Measurements from ENCODE around the gene SFT2D3. TPM values are rescaled to one million over a fixed set of nuclear protein-coding genes. Genes with fewer than 3 reads are reported as not detected.

The SFT2D3 gene
- total RNA-seq, 2 donors from 2014 or later, result 6.0 to 7.5 TPM

DNA sequence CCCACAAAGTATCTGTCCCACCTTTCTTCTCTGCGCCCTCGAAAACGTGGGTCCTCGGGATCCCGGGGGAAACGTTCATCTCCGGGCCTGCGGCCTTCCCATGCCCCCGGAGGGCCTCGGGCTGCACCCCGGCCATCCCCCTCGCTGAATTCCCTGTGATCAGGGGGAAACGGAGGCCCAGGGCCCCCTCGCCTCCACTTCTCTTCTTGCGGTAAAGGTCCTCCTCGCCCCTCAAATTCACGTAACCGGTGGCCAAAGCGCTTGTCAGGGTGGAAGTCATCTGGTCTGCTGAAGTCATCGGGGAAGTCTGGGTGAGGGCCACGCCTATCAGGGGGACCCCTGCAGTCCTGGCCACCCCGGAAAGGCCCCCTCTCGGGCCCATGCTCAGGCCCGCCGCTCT lies 12.3 kb downstream of the SFT2D3 start:
- no peak for DNase-seq
- Histone ChIP-seq H3K36me3 (peaks cover 1% of the 10 kb centered on the region), H3K4me3 (no peak overlapping the region), H3K9ac (ENCODE audit: low read depth in 2 of 2, low read length in 2 of 2) (no peak overlapping the region), H3K27me3 (no peaks in the 10 kb centered on the region), H3K27ac (no peak overlapping the region), H3K9me3 (no peaks in the 10 kb centered on the region), H3K4me1 (no peaks in the 10 kb centered on the region)
- intact Hi-C loops (cut with DNase I), result loop anchor here (10.0 kb wide), 1 partner anchor 81 kb away; no protein-coding TSS in a partner anchor
- TF ChIP-seq, protein P1, sequence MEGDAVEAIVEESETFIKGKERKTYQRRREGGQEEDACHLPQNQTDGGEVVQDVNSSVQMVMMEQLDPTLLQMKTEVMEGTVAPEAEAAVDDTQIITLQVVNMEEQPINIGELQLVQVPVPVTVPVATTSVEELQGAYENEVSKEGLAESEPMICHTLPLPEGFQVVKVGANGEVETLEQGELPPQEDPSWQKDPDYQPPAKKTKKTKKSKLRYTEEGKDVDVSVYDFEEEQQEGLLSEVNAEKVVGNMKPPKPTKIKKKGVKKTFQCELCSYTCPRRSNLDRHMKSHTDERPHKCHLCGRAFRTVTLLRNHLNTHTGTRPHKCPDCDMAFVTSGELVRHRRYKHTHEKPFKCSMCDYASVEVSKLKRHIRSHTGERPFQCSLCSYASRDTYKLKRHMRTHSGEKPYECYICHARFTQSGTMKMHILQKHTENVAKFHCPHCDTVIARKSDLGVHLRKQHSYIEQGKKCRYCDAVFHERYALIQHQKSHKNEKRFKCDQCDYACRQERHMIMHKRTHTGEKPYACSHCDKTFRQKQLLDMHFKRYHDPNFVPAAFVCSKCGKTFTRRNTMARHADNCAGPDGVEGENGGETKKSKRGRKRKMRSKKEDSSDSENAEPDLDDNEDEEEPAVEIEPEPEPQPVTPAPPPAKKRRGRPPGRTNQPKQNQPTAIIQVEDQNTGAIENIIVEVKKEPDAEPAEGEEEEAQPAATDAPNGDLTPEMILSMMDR (IDR thresholded peaks at IDR 0.05), result no peak

- Histone ChIP-seq H3K27me3 (no peaks in the 10 kb centered on the region), H3K9me3 (no peaks in the 10 kb centered on the region), H3K36me3 (peaks cover 17% of the 10 kb centered on the region), H3K4me1 (no peaks in the 10 kb centered on the region), H3K4me3 (no peak overlapping the region), H3K27ac (no peak overlapping the region), H3K9ac (ENCODE audit: low read depth in 2 of 2, low read length in 2 of 2) (no peak overlapping the region)
- intact Hi-C loops (cut with DNase I), result loop anchor here (10.0 kb wide), 1 partner anchor 79 kb away; no protein-coding TSS in a partner anchor
- TF ChIP-seq, protein P1 (IDR thresholded peaks at IDR 0.05), result no peak
- no peak for DNase-seq
These were observed 14.6 kb downstream of the SFT2D3 start for GRCh38 chr2:127715778-127716449.

DNA sequence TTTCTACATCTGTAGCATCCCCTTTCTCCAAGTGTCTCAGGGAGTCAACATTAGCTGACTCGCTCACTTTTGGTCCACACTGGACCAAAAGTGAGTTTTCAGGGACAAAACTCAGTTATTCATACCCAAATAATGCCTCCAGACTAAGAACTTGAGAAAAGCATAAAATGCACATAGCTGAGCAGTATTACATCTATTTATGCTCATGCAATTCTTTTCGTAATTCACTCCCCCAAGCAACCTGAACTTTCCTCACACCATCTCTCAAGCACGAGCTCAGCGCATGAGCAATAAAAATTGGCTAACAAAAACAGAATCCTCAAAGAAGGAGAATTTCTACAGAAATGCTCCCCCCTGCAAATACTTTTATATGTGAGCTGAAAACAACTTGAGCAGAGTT lies 17.0 kb downstream of the SFT2D3 start:
- TF ChIP-seq, protein P1 (IDR thresholded peaks at IDR 0.05), result no peak
- no peak for DNase-seq
- H3K4me3 ChIP-seq, result no peak overlapping the region
- H3K27me3 ChIP-seq, result no peaks in the 10 kb centered on the region
- no peak overlapping the region for H3K27ac ChIP-seq
- H3K4me1 ChIP-seq, result no peaks in the 10 kb centered on the region
- H3K9ac ChIP-seq (ENCODE audit: low read depth in 2 of 2, low read length in 2 of 2), result no peak overlapping the region
- H3K36me3 ChIP-seq, result peaks cover 17% of the 10 kb centered on the region
- intact Hi-C loops (cut with DNase I), result loop anchor here (10.0 kb wide), 1 partner anchor 77 kb away; no protein-coding TSS in a partner anchor
- H3K9me3 ChIP-seq, result no peaks in the 10 kb centered on the region

GRCh38 chr2:127719301-127720218 lies 18.3 kb downstream of the SFT2D3 start:
- DNase-seq, result no peak
- Histone ChIP-seq H3K9me3 (no peaks in the 10 kb centered on the region), H3K4me3 (no peak overlapping the region), H3K36me3 (peaks cover 17% of the 10 kb centered on the region), H3K4me1 (no peaks in the 10 kb centered on the region), H3K27ac (no peak overlapping the region), H3K27me3 (no peaks in the 10 kb centered on the region), H3K9ac (ENCODE audit: low read depth in 2 of 2, low read length in 2 of 2) (no peak overlapping the region)
- intact Hi-C loops (cut with DNase I), result loop anchor here (10.0 kb wide), 1 partner anchor 75 kb away; no protein-coding TSS in a partner anchor
- TF ChIP-seq, protein P1 (IDR thresholded peaks at IDR 0.05), result no peak

DNA sequence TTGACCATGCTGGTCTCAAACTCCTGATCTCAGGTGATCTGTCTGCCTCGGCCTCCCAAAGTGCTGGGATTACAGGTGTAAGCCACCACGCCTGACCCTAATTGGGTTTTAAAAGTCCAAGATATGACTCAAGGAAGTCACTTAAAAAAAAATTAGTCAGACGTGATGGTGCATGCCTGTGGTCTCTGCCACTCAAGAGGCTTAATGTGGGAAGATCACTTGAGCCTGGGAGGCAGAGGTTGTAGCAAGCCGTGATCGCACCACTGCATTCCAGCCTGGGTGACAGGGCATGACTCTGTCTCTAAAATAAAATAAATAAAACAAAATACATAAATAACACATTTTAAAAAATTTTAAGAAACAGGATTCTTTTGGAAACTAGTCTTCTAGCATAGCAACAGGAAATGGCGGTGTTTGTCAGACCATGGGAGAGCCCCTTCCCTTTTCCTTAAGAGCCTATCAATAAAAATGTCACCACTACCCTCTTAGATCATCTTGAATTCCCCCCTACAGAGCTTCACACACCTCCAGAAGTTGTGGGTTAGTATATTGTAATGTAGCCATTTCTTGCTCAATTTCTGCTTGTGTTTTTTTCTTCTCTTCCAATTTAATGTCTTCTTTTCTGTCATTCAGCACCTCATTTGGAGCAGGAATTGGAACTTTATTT lies 20.1 kb downstream of the SFT2D3 start:
- Histone ChIP-seq H3K9me3 (no peaks in the 10 kb centered on the region), H3K4me3 (no peak overlapping the region), H3K27ac (no peak overlapping the region), H3K36me3 (peaks cover 17% of the 10 kb centered on the region), H3K9ac (ENCODE audit: low read depth in 2 of 2, low read length in 2 of 2) (no peak overlapping the region), H3K27me3 (no peaks in the 10 kb centered on the region), H3K4me1 (no peaks in the 10 kb centered on the region)
- intact Hi-C loops (cut with DNase I), result no loop called here
- DNase-seq, result no peak
- TF ChIP-seq, protein P1 (IDR thresholded peaks at IDR 0.05), result no peak
